GM12864 (cell line): ENCODE measurements around the gene STAG1.
"Not testable (repeated sequence)": the region's sequence is repeated elsewhere in the genome, so short reads cannot be mapped to it uniquely, and the experiment has no call there.

Experiments used
- DNase-seq: peaks from one replicate; pipeline ENCODE4 v3.0.0-alpha.2; 2011; ENCODE audit warnings: low read depth
- H3K4me3 ChIP-seq: 2 replicates; pipeline ENCODE4 v1.5.1; 2011; ENCODE audit warnings: mild to moderate bottlenecking, low read depth, low read length, control low read depth
- CTCF ChIP-seq: IDR thresholded peaks from 2 replicates; pipeline ENCODE4 v1.5.1; 2011; ENCODE audit warnings: low read depth, mild to moderate bottlenecking, moderate library complexity, low read length, control low read depth, inconsistent platforms; ENCODE audit errors: missing control alignments

STAG1 gene

GRCh38 chr3:136752172-136752421 lies at the start of gene STAG1:
STAG1 (minus strand) TSS chr3:136752378; CDS start chr3:136630898, 121,480 bp downstream.
- DNase-seq = no peak
- peak within 1 kb of the TSS; percentile 89 for H3K4me3 ChIP-seq
- peak; percentile 87 for TF ChIP-seq CTCF

GRCh38 chr3:136801146-136801545 lies 49.0 kb upstream of the STAG1 start:
- DNase-seq, H3K4me3 ChIP-seq: not testable (repeated sequence)

- no peak for DNase-seq
- TF ChIP-seq CTCF = no peak
- no peak overlapping the region for H3K4me3 ChIP-seq
Observed at GRCh38 chr3:136792556-136793330, 40.6 kb upstream of the STAG1 start.

GRCh38 chr3:136790786-136791185 lies 38.6 kb upstream of the STAG1 start:
- TF ChIP-seq CTCF = no peak
- no peak for DNase-seq
- H3K4me3 ChIP-seq = no peak overlapping the region

GRCh38 chr3:136789976-136790375 lies 37.8 kb upstream of the STAG1 start:
- no peak overlapping the region for H3K4me3 ChIP-seq
- DNase-seq = no peak
- no peak for TF ChIP-seq CTCF

- DNase-seq = no peak
- H3K4me3 ChIP-seq = no peak overlapping the region
- TF ChIP-seq CTCF = no peak
Observed at GRCh38 chr3:136788154-136788553, 36.0 kb upstream of the STAG1 start.

GRCh38 chr3:136787349-136787748 lies 35.2 kb upstream of the STAG1 start:
- no peak for DNase-seq
- H3K4me3 ChIP-seq = no peak overlapping the region
- TF ChIP-seq CTCF = no peak
